Measurements from ENCODE around the gene INPP4A.

INPP4A gene

DNA sequence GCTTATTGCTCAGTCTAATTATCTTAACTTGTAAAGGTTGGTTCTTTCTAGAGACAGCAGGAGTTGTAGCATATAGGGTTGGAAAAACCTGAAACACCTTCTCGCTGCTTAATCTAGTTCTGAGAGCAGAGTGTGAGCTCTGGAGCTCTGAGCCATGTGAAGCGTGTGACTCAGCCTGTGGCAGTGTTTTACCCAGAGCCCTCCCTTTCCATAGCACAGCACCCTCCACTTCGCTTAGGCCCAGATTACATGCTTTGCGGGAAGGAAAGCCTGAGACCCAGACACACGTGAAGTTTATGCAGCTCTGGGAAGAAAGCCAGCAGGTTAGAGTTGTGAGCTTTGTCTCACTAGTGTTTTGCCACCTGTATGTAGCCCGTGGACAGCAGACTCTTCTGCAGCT is 74.5 kb downstream of the INPP4A start:
- no peak for DNase-seq

DNA sequence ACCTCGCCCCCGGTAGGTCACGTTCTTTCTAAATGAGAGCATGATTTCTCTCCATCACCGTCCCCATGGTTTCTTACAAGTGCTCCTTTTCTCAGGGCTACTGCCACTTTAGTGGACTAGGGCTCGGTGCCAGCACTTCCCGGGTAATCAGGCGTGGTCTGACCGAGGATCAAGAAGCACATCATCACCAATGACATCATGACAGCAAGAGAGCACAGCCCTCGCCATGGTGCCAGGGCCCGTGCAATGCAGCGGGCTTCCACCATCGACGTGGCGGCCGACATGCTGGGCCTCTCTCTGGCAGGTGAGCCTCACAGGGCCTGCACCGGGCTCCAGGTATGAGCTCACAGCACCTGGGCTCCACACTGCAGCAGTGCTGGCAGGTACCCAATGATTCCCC is 75.2 kb downstream of the INPP4A start:
- DNase-seq = peak; percentile 53

DNA sequence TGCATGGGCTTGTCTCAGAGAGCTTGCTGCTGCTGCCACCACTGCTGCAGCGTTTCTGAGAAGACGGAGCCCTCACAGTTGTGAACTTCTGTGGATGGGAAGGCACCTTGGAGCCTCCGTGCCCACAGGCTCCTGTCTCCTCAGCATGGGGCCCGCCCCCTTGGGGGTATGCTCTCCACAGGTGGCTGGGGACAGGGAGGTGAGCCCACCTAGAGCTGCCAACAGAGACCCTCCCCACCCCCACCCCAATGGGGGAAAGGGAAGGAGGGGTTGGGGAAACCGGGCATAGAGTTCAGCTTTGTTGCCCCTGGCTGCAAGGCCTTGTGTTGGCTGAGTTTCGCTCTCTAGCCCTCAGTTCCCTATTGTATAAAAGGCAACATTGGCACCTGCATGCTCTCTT is 76.1 kb downstream of the INPP4A start:
- no peak for DNase-seq

DNA sequence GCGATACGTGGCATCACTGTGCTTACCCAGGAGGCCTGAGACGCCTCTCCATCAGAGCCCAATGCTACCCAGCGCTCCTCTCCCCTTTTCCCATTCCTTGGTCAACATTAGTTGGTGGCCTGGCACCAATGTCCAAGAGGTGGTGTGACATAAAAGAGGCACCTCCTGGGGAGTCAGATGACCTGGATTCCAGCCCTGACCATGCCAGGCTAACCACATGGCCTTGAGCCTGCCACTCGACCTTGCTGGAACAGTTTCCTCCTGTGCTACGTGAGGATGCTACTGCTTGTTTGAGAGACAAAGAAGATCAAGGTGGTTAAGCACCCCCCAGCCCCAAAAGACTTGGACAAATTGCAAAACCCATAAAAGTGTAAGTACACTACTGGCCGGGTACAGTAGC is 76.6 kb downstream of the INPP4A start:
- no peak for DNase-seq

DNA sequence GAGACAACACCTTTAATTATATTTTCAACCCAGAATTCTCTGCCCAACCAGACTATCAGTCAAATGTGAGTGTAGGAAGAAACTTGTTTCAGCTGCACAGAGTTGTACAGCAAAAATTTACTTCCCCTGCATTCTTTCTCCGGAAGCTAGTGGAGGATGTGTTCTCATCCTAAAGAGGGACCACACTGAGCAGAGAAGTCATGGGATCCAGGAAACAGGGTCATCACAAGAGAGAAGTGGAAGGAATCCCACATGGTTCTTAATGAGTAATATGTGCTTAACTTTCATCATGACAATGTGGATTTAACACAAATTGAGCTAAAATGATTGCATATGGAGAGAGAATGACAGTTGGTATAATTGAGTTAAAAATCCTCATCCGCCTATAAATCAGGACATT is 78.2 kb downstream of the INPP4A start:
- no peak for DNase-seq

DNA sequence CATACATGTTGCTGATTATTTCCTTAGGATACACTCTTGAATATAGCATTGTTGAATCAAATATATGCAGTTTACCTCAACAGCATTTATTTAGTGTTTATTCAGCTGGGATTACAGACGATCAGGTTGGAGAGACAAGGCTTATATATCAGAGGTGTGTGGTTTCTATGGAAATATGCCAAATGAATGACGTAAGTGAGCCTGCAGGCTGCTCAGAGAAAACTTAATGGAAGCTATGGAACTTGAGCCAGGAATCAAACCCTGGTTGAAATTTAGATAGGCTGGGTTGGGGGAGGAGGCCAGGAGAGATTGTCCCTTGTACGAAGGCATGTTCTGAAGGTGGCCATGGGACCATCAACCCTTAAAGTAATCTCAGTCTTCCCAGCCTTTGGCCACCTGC is 79.5 kb downstream of the INPP4A start:
- DNase-seq = peak; percentile 59

DNA sequence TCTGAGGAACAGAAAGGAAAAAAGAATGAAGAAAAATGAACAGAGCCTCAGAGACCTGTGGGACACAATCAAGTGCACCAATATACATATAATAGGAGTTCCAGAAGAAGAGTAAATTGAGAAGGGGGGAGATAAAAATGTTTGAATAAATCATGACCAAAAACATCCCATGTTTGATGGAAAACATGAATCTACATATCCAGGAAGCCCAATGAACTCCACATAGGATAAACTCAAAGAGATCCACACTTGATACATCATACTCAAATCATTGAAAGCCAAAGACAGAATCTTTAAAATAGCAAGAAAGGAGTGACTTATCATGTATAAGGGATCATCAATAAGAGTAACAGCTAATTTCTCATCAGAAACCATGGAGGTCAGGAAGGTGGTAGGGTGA is 83.7 kb downstream of the INPP4A start:
- DNase-seq = no peak

DNA sequence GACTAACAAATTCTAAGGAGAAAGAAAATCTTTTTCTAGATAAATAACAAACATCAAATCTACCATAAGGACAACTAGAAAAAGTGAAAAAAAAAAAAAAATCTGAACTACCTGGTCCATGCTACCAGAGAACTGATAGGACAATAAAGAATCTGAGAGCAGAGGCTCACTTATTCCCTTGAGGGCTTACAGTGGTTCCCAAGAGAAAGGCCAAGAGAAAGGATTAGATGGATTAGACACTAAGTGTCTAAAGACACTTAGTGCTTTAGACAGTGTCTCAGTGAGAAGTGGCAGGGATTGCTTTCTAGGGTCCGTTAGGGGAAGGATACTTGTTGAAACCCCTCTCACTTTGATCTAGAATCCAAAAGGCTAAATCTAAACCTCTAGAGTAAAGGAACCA is 85.5 kb downstream of the INPP4A start:
- no peak for DNase-seq

DNA sequence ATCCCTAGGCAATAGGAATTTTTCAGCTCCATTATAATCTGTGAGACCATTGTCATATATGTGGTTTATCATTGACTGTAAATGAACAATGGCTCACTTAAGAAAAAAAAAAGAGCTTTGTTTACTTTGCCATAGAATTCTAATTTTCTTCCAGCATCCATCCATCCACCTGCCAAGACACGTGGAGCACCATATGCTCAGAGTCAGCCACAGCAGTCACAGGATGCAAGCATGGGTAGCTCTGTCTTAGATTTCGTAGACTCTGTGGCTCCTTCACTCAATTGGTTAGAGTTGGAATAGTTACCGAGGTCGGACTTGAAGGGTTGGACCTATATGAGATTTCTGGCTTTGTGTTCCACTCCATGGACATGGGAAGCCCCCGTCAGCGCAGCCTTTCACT is 88.1 kb downstream of the INPP4A start:
- DNase-seq = no peak

DNA sequence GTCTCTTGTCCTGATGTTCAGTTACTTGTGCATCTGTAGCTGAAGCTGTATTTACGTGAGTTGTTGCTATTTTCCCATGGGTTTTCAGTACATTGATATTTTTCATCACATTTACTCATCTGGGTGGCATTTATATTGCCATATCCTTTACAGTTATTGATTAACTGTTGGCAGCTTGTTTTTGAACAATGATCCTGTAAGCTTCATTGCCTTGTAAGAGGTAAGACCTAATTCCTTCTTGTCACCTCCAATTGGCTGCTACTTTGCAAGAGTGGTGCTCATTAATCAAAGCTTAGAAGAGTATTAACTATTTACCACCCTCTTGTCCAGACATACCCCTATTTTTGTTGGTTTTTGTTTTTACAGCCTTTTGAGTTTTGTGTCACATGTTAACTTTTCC is 88.9 kb downstream of the INPP4A start:
- no peak for DNase-seq

DNA sequence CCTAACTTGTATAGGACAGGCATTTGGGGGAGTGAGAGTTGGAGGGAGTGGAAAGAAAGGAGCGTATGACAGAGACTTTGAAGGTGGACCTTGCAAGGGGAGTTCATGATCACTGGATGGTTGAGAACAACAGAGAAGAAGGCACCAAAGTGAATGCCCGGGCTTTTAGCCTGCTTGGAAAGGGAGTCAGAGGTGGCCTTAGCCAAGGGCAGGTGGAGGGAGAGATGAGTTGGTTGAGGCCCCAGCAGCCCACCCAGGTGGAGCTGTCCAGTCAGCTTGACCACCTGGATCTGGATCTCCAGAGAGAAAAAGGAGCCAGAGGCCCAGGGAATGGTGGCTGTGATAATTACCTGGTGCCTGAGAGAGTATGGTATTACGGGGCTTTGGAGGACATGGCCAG is 90.1 kb downstream of the INPP4A start:
- no peak for DNase-seq

DNA sequence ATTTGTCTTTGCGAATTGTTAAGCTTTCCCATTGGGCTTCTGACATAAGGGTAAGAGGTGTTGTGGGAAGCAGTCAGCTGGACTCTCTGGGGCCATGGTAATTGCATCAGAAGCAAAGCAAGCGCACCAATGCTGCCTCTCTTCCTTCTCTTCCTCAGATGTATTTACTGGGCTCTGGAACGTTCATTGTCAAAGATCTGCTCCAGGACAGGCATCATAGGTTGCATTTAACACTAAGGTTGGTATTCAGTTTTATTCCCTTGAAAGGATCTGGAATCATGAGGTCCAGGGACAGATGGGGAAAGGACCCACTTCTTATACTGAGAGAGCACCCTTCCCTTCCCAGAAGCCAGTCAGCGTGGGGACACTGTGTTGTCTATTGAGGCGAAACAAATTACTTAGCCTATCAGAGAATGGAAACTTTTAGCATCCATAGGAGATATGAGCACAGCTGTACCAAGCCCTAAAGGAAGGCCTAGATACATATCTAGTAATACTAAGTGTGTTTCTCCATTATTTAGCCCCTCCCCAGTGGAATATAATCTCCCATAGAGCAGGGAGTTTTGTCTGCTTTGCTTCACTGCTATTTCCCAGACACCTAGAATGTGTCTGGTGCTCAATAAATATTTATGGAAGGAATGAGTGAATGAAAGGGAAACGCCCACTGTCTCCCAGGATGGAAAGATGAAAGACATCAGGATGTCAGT is 91.5 kb downstream of the INPP4A start:
- DNase-seq = no peak

DNA sequence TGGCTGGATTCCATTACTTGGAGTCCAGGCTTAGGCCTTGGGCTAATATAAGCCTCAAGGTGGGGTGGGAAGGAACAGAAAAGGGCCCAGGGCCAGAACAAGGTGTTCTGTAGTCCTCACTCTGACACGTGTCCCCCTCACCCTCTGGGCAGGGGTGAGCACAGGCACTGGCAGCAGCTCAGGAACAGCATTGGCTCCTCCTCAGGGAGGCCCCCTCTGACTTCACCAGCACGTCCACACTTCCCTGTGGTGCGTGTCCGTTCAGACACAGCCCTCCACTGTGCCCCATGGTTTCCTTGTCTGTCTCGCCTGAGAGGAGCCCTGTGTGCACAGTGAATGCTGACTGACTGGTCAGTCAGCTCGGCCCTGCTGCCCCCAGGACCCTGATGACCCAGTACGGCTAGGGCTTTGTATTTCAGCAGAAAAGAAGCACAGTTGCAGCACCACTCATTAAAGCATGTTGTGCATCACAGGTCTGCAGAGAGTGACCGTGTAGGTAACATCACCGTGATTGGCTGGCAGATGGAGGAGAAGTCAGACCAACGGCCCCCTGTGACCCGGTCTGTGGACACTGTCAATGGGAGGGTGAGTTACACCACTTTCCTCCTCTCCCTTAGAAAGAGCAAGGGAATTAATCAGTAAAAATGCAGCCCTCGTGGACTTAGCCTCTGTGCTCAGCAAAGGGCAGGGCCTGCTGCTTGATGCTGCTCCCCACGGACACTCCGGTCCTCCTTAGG is 92.9 kb downstream of the INPP4A start:
- no peak for DNase-seq

DNA sequence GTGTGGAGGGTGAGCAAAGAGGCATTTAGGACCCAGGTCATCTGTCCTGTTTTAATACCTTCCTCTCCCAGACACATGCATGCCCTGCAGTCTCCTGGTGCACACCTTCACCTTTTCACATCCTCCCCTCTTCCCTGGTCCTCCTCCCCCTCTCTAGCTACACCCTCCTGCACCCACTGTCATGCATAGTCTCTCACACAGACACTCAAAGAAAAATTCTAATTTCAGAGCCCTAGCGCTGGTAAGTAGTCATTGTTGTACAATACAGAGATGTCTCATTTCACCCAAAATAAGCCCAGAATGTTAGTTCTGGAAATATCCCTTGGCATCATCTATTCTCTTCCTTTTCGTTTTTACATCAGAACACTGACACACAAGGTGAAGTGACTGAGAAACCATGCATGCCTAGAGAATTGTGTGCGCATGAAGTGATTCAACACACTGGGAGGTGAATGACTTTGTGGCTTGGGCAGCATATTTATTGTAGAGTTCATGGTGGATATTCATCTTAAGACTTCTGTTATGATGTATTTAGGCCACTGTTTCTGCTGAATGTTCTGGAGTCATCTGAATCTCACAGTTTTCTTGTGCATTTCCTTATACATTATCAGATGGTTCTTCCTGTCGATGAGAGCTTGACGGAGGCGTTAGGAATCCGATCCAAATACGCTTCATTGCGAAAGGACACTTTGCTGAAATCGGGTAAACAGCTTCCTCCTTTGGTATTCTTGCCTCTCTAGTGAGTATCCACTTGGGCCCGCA is 93.8 kb downstream of the INPP4A start:
- no peak for DNase-seq

DNA sequence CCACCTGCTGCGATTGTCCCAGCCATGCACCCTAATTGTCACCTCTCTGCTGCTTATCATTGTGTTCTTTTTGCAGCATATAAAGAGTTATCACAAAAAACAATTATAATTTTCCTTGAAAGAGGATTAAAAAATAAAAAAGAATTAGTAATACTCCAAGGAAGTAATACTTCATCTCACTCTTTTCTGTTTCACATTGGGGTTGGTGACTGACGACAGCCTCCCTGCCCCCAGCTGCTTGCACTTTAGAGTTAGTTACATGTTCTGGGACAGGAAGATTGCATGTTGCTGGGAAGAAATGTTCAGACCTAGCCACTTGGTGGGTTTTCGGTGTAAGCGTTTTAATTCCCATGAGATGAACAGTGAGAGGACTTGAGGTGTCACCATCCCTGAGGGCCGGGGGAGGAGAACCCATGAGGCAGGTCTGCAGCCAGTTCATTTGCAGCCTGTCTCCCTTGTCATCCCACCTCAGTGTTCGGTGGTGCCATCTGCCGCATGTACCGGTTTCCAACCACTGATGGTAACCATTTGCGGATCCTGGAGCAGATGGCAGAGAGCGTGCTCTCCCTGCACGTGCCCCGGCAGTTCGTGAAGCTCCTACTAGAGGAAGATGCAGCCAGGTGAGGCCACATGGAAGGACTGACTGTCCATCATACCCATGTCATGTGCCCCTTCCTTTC is 94.5 kb downstream of the INPP4A start:
- no peak for DNase-seq

DNA sequence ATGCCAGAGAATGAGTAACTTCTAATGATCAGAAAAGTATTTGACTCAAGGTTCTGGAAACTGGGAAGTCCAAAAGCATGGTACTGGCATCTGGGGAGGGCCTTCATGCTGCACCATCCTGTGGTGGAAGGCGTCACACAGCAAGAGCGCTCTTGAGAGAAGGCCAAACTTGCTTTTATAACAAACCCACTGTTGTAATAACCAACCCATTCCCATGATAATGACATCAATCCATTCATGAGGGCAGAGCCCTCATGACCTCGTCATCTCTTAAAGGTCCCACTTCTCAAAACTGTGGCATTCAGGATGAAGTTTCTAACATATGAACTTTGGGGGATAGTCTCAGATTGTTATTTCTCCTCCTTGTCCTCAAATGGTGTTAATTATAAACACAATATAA is 95.9 kb downstream of the INPP4A start:
- DNase-seq = no peak

DNA sequence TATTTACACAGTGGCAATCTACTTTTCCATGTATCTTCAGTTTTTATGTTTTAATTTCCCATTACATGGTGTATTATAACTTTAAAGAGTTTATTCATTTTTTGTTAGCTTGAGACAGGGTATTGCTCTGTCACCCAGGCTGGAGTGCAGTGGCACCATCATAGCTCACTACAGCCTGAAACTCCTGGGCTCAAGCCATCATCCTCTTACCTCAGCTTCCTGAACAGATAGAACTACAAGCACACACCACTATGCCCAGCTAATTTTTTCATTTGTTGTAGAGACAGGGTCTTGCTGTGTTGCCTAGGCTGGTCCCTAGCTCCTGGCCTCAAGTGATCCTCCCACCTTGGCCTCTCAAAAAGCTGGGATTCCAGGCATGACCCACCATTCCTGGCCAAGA is 96.8 kb downstream of the INPP4A start:
- no peak for DNase-seq

DNA sequence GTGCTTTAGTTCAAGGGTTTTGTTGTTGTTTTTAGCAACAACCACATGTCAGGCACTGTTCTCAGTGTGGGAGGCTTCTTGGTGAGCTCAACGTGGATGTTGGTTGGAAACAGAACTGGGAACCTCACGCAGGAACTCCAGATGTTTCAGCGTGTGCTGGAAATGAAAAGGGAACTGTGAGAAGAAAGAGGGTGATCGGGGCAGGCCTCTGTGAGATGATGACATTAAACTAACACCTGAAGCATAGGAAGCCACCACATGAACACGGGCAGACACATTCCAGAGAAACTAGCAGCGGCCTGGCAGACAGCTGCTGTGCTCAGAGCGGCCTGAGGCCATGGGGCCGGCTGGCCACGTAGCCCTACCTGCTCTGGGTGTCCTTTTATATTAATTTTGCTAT is 97.2 kb downstream of the INPP4A start:
- no peak for DNase-seq

DNA sequence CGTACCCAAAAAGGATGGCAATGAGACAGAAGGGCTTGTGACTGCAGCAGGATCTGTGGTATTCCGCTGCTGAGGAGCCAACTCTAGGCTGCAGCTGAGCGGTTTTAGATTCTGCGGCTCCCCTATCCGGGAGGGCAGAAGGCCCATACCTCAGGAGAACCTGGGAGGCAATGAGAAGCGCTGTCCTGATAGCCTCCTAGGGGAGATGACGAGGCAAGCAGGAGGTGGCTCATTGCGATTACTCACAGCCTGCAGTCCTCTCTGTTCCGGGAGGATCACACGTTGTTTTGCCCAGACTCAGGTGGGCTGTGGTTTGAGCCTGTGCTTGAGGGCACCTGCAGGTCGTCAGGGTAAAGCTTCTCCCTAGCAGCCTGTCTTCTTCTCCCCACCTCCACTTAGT is 98.6 kb downstream of the INPP4A start:
- no peak for DNase-seq

DNA sequence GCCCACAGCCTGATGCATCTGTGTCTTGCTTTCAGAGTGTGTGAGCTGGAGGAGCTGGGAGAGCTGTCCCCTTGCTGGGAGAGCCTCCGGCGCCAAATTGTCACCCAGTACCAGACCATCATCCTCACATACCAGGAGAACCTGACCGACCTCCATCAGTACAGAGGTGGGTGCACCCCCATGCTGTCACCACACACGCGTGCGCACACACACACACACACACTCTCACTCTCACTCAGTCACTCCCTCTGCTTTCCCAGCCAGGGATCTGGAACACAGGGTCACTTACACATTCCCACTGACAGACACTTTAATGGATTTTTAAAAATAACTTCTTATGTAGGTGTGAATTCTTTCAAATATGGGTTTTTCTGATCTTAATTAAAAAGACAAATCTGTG is 99.2 kb downstream of the INPP4A start:
- no peak for DNase-seq

DNA sequence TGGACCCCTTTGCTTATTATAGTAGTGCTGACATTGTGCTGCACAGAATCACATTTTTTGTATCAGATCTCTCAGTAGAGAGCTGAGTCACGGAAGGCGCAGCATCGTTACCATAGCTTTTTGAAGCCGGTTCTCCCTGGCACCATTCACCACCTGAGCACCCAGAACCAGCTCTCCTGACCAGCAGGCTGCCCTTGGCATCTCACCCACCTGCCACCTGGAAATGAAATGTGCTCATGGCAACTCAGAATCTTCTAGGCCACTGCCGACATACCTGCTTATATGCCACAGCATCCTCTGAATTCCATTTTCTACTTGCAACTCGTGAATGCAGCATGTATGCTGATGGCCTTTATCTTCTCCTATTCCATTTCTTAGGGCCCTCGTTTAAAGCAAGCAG is 100.9 kb downstream of the INPP4A start:
- no peak for DNase-seq

DNA sequence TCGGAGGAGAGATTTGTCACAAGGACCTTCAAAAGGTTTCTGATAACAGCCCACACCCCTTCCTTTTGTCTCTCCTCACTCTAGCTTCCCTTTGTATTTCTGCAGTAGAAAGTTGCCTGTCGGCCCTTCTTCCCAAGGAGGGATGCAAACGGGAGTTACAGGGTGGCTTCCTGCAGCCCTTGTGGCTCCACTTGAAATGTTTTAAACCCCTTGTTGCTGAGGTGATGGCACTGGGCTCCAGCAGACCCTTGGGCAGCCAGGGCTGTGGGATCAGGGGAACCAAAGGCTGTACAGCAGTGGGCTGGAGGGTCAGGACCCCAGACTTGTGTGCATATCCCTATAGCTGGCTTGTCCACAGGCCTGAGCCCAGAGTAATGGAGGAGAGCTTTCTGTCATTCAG is 101.5 kb downstream of the INPP4A start:
- no peak for DNase-seq

DNA sequence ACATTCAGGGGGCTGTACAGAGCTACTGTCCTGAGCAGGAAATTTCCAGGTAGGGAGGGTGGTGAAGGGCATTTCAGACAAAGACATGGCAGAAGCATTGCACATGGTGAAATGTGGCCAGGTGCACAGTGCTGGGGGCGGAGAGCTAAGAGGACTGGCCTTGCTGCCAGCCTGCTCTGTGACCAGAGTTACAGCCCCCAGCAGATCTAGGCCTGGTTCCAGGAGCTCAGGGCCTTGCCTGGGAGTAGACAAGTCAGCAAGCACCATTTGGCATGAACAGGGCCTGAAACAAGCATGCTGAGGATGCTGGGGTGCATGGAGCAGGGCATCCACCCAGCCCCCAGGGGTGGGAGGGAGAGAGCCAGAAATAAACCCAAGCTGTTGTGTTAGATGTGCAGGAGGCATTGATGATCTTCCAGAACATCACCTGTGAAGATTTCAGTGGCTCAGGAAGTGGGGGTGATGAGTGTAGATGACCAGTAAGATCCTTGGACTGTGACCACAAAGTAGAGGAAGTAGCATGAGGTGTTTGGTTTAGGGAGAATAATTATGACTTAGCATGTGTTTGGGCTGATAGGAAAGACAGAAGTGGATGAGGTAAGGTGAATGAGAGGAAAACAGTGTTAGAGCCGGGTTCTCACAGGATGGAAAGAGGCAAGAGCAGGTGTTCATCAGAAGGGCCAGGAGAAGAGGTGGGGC is 102.6 kb downstream of the INPP4A start:
- DNase-seq = no peak
